Cardiac fibroblast (primary cell): ENCODE data around the gene ASCL2.
"Not testable (repeated sequence)": the region's sequence is repeated elsewhere in the genome, so short reads cannot be mapped to it uniquely, and the experiment has no call there.

Experiments used
- DNase-seq, 2 donors: peaks; one replicate each; pipeline versions ENCODE4 v3.0.0 to v3.0.0-alpha.2; 2010; ENCODE audit warnings: low read depth in 2 of 2
- H3K4me3 ChIP-seq, 2 donors: replicated peaks in 1 of 2; 1 replicate in 1 of 2; 2 replicates in 1 of 2; pipeline ENCODE4 v1.5.1; 2011; ENCODE audit warnings: low read depth in 2 of 2, low read length in 2 of 2, mild to moderate bottlenecking in 2 of 2, moderate library complexity in 1 of 2
- CTCF ChIP-seq: IDR thresholded peaks from one replicate; pipeline ENCODE4 v1.5.1; 2011; ENCODE audit warnings: low read depth, mild to moderate bottlenecking, low read length, inconsistent platforms

The ASCL2 gene

DNA sequence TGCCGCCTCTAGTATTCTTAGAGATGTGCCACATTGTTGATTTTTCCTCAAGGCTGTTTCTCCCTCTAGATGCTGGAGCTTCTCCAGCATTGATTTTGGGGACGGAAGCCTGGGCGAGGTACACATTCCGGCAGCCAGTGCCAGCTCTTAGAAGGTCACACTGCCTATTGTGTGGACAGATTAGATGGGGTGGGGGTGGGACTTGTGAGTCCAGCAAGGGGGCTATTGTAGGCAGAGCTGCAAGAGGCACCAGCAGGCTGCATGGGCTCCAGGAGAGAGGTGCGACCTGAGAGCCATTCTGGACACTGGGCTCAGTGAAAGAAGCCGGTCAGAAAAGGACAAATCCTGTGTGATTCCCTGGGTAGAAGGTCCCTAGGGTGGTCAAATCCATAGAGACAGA is 19.0 kb upstream of the ASCL2 start:
- no peak for DNase-seq
- no peak for TF ChIP-seq CTCF
- no peak overlapping the region for H3K4me3 ChIP-seq

GRCh38 chr11:2287091-2287490 is 16.7 kb upstream of the ASCL2 start:
- no peak overlapping the region for H3K4me3 ChIP-seq
- no peak for TF ChIP-seq CTCF
- no peak for DNase-seq

DNA sequence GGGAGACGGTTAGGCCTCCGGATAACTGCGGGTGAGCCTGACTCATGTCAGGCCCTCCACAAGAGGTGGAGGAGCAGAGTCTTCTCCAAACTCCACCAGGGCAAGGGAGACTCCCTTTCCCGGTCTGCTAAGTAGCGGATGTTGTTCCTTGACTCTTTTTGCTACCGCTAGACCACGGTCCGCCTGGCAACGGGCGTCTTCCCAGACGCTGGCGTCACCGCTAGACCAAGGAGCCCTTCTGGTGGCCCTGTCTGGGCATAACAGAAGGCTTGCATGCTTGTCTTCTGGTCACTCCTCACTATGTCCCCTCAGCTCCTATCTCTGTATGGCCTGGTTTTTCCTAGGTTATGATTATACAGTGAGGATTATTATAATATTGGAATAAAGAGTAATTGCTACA is 16.0 kb upstream of the ASCL2 start:
- not testable (repeated sequence) for H3K4me3 ChIP-seq, DNase-seq

DNA sequence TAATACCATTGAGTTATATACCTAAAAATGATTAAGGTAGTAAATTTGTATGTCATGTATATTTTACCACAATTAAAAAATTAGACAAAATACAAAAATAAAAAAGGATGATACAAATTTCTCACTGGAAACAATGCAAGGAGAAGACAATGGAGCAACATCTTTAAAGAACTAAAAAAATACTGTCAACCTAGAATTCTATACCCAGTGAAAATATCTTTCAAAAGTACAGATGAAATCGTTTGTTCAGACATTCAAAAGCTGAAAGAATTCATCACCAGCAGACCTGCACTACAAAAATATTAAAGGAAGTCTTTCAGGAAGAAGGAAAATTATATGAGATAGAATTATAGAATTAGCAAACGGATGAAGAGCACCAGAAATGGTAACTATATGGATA is 9.8 kb upstream of the ASCL2 start:
- no peak for DNase-seq
- no peak for TF ChIP-seq CTCF

GRCh38 chr11:2277933-2278523 is 7.6 kb upstream of the ASCL2 start:
- DNase-seq = no peak
- H3K4me3 ChIP-seq = no peak overlapping the region
- TF ChIP-seq CTCF = no peak

More for the DNA sequence above, 9.8 kb upstream of the ASCL2 start:
- no peak overlapping the region for H3K4me3 ChIP-seq

DNA sequence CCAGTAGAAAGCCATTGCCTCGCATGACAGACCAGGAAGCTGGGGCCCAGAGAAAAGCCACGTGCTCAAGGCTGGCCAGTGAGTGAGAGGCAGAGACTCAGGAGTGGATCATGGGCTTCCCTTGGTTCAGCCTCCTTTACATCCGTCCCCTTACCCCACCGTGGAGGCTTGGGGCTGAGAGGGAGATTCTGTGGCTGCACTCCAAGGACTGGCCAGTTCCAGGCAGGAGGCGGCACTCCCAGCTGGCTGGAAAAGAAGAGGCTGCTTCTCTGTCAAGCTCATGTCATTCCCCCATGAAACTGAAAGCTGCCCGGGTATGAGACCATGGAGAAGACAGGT is 6.6 kb upstream of the ASCL2 start:
- H3K4me3 ChIP-seq = no peak overlapping the region
- no peak for DNase-seq
- no peak for TF ChIP-seq CTCF

DNA sequence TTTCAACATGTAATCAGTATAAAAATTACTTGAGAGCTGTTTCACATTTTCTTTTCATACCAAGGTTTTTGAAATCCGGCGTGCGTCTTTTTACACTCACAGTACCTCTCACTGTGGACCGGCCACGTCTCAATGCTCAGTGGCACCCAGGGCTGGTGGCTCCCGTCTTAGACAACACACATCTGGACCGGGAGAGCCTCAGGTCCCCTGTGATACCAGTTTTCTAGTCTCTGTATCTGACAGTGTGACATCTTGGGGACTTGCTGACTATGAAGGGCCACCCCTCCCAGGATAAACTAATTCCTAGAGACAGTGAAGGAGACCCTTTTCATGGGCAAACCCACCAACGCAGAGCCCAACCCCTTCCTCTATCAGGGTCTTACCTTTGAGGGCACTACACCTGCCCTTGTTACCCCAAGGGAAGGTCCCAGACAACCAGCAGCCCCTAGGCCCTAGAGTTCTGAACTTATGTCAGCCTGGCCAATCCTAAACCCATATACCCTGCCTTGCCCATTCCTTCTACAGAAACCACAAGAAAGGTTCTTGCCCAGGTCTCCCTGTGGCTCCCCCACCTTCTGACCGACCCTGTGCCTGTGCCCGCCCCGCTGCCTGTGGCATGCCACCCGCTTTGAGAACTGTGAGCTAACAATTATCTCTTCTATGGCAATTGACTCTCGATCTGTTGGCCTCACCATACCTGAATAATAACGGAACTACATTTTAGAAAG is 6.1 kb upstream of the ASCL2 start:
- no peak for TF ChIP-seq CTCF
- DNase-seq = no peak
- no peak overlapping the region for H3K4me3 ChIP-seq
